MCF 10A (cell line): ENCODE data around the gene RAD1. TPM values are rescaled to one million over a fixed set of nuclear protein-coding genes. Genes with fewer than 3 reads are reported as not detected.

Experiments used
- BruUV-seq: library from RNA; stranded (reverse); fragments of 400-500 nt; replicated peaks from 2 replicates; lab custom pipeline; 2021; lab: Mats Ljungman, UMichigan
- CTCF ChIA-PET: fragments of 300-600 bp; sonication (Branson Sonifier 250); formaldehyde crosslinking; extraction: SDS; loops from one replicate; lab custom pipeline; 2021; ENCODE audit warnings: antibody characterized with exemption, inconsistent platforms; lab: Yijun Ruan, JAX
- POLR2A ChIA-PET: fragments of 300-600, 350-650 bp; sonication (Branson Sonifier 250); formaldehyde crosslinking; extraction: SDS; loops from one replicate; lab custom pipeline; 2020; ENCODE audit warnings: antibody characterized with exemption, inconsistent platforms; lab: Yijun Ruan, JAX
- DNase-seq: peaks from one replicate; pipeline ENCODE4 v3.0.0-alpha.2; 2018; ENCODE audit not compliant: unreplicated experiment
- H3K27ac Mint-ChIP-seq: one replicate; pipeline ENCODE4 v1.8.0; 2022; ENCODE audit warnings: mild to moderate bottlenecking, low read depth, mixed read lengths; ENCODE audit not compliant: unreplicated experiment
- H3K27me3 Mint-ChIP-seq: one replicate; pipeline ENCODE4 v1.8.0; 2022; ENCODE audit warnings: mixed read lengths; ENCODE audit not compliant: insufficient read depth, unreplicated experiment
- H3K36me3 Mint-ChIP-seq: one replicate; pipeline ENCODE4 v1.8.0; 2022; ENCODE audit warnings: mild to moderate bottlenecking, moderate library complexity, mixed read lengths; ENCODE audit not compliant: insufficient read depth, unreplicated experiment
- H3K4me1 Mint-ChIP-seq: one replicate; pipeline ENCODE4 v1.8.0; 2022; ENCODE audit warnings: mixed read lengths; ENCODE audit not compliant: insufficient read depth, unreplicated experiment
- H3K4me3 Mint-ChIP-seq: one replicate; pipeline ENCODE4 v1.8.0; 2022; ENCODE audit warnings: mild to moderate bottlenecking, moderate library complexity, mixed read lengths; ENCODE audit not compliant: unreplicated experiment
- H3K9me3 Mint-ChIP-seq: one replicate; pipeline ENCODE4 v1.8.0; 2022; ENCODE audit warnings: mixed read lengths; ENCODE audit not compliant: unreplicated experiment
- intact Hi-C: fragments of 100-400 bp; cut with micrococcal nuclease; formaldehyde crosslinking; loops from 2 replicates; pipeline ENCODE4 v1.14.1; 2022
- total RNA-seq: library from RNA; stranded (reverse); gene quantifications from 2 replicates; pipeline ENCODE4 v1.2.3, GENCODE V29; 2022
- TF ChIP-seq, protein P1 (sequence below): fragments of 200-600 bp; IDR thresholded peaks from one replicate; pipeline ENCODE4 v1.8.0; 2022; ENCODE audit warnings: antibody characterized with exemption, mild to moderate bottlenecking; ENCODE audit not compliant: unreplicated experiment

Gene RAD1
- total RNA-seq, 1 experiment from 2014 or later, result 17.2 TPM

- H3K36me3 Mint-ChIP-seq, result peaks cover 5% of the 10 kb centered on the region
- peak overlapping the region; percentile 59 for H3K27ac Mint-ChIP-seq
- H3K27me3 Mint-ChIP-seq, result no peaks in the 10 kb centered on the region
- peak; percentile 10 for DNase-seq
- intact Hi-C loops, result loop anchor here (5.0 kb wide), 1 partner anchor 59 kb away; the partner anchor contains the start of gene TTC23L
- ChIA-PET CTCF (interaction anchor here (0.6 to 16.7 kb wide), 7 partner anchors 9 to 413 kb away, joined by 3 to 468 read pairs (median 6); no protein-coding TSS in a partner anchor), POLR2A (interaction anchor here (0.7 to 1.8 kb wide), 8 partner anchors 12 to 409 kb away, joined by 3 to 8 read pairs (median 3); partner anchors contain the start of genes BRIX1, DNAJC21 and RAD1)
- peaks cover 10% of the 10 kb centered on the region for H3K4me1 Mint-ChIP-seq
- TF ChIP-seq, protein P1, sequence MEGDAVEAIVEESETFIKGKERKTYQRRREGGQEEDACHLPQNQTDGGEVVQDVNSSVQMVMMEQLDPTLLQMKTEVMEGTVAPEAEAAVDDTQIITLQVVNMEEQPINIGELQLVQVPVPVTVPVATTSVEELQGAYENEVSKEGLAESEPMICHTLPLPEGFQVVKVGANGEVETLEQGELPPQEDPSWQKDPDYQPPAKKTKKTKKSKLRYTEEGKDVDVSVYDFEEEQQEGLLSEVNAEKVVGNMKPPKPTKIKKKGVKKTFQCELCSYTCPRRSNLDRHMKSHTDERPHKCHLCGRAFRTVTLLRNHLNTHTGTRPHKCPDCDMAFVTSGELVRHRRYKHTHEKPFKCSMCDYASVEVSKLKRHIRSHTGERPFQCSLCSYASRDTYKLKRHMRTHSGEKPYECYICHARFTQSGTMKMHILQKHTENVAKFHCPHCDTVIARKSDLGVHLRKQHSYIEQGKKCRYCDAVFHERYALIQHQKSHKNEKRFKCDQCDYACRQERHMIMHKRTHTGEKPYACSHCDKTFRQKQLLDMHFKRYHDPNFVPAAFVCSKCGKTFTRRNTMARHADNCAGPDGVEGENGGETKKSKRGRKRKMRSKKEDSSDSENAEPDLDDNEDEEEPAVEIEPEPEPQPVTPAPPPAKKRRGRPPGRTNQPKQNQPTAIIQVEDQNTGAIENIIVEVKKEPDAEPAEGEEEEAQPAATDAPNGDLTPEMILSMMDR, result no peak
- no peak overlapping the region for H3K4me3 Mint-ChIP-seq
- BruUV-seq, result no TSS peak
- no peaks in the 10 kb centered on the region for H3K9me3 Mint-ChIP-seq
Measured at GRCh38 chr5:34895641-34896419, 19.5 kb downstream of the RAD1 start.

DNA sequence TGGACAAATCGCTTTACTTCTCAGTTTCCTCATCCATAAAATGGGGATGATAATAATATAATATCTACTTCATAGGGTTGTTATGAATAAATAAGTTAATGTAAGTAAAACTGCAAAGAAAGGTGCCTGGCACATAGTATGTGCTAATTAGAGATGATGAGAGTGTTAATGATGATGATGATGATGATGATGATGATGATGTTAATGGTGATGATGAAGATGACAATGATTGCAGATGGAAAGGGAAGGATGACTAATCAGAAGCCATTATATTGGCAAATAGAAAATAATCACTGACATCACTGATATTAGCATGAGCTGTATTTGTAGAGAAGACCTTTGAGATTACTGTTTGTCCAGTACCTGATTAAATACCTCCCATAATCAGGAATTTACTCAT lies 20.6 kb downstream of the RAD1 start:
- intact Hi-C loops, result loop anchor here (5.0 kb wide), 1 partner anchor 57 kb away; the partner anchor contains the start of gene TTC23L
- H3K4me1 Mint-ChIP-seq, result peaks cover 10% of the 10 kb centered on the region
- BruUV-seq, result no TSS peak
- ChIA-PET CTCF (interaction anchor here (0.6 to 16.7 kb wide), 4 partner anchors 9 to 412 kb away, joined by 3 to 468 read pairs (median 66); no protein-coding TSS in a partner anchor), POLR2A (interaction anchor here (0.6 to 0.9 kb wide), 2 partner anchors 81 to 406 kb away, joined by 3 to 4 read pairs; no protein-coding TSS in a partner anchor)
- DNase-seq, result no peak
- H3K36me3 Mint-ChIP-seq, result peaks cover 5% of the 10 kb centered on the region
- no peaks in the 10 kb centered on the region for H3K9me3 Mint-ChIP-seq
- no peaks in the 10 kb centered on the region for H3K27me3 Mint-ChIP-seq
- TF ChIP-seq, protein P1, result no peak
- no peak overlapping the region for H3K4me3 Mint-ChIP-seq
- H3K27ac Mint-ChIP-seq, result no peak overlapping the region

DNA sequence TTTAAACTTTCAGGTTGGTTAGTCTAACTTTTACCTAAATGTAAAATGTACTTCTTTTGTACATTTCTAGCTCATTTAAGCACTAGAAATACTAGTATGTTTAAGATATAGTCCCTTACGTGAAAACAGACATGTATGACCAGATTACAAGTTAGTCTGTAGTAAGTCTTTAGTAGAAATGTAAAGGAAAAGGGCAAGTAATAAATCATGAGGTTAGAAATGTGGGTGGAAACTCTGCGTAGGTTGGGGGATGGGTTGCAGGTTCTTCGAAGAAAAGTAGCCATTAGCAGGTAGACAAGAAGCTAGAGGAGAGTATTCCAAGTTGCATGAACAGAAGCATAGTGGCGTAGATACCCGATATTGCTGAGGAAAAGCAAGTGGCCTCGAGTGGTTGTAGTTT lies 22.9 kb downstream of the RAD1 start:
- POLR2A ChIA-PET, result interaction anchor here (0.6 to 1.2 kb wide), 3 partner anchors 369 to 408 kb away, joined by 3 read pairs; no protein-coding TSS in a partner anchor
- Mint-ChIP-seq H3K27ac (no peak overlapping the region), H3K36me3 (peaks cover 5% of the 10 kb centered on the region), H3K9me3 (no peaks in the 10 kb centered on the region), H3K4me1 (peaks cover 10% of the 10 kb centered on the region), H3K27me3 (no peaks in the 10 kb centered on the region), H3K4me3 (no peak overlapping the region)
- DNase-seq, result no peak
- BruUV-seq, result no TSS peak
- TF ChIP-seq, protein P1, result no peak
- CTCF ChIA-PET, result interaction anchor here (1.6 to 16.7 kb wide), 3 partner anchors 206 to 409 kb away, joined by 3 to 468 read pairs (median 126); no protein-coding TSS in a partner anchor
- intact Hi-C loops, result no loop called here

- POLR2A ChIA-PET, result interaction anchor here (0.9 kb wide), 1 partner anchor 407 kb away, joined by 3 read pairs; no protein-coding TSS in a partner anchor
- H3K9me3 Mint-ChIP-seq, result no peaks in the 10 kb centered on the region
- peaks cover 10% of the 10 kb centered on the region for H3K4me1 Mint-ChIP-seq
- H3K27ac Mint-ChIP-seq, result peak overlapping the region; percentile 10
- no peaks in the 10 kb centered on the region for H3K27me3 Mint-ChIP-seq
- TF ChIP-seq, protein P1, result no peak
- no peak overlapping the region for H3K4me3 Mint-ChIP-seq
- CTCF ChIA-PET, result interaction anchor here (1.6 to 16.7 kb wide), 3 partner anchors 206 to 409 kb away, joined by 3 to 468 read pairs (median 126); no protein-coding TSS in a partner anchor
- BruUV-seq, result no TSS peak
- no peak for DNase-seq
- intact Hi-C loops, result no loop called here
- H3K36me3 Mint-ChIP-seq, result peaks cover 5% of the 10 kb centered on the region
Measured at GRCh38 chr5:34891981-34892380, 23.3 kb downstream of the RAD1 start.
